ENCODE results near the gene S100A5. TPM values are rescaled to one million over a fixed set of nuclear protein-coding genes. Genes with fewer than 3 reads are reported as not detected.

The S100A5 gene
- total RNA-seq, 2 donors from 2014 or later, result 2.0 to 3.9 TPM

GRCh38 chr1:153553830-153554541 lies 13.3 kb upstream of the S100A5 start:
- Mint-ChIP-seq H3K9me3 (no peaks in the 10 kb centered on the region), H3K27ac (no peak overlapping the region), H3K36me3 (no peaks in the 10 kb centered on the region)
- no peak for DNase-seq (ENCODE audit: low spot score in 2 of 2)
- ATAC-seq, result peak in 1 of 2 donors; percentile 44

- H3K36me3 Mint-ChIP-seq, result no peaks in the 10 kb centered on the region
- no peak overlapping the region for H3K27ac Mint-ChIP-seq
- DNase-seq (ENCODE audit: low spot score in 2 of 2), result no peak
- ATAC-seq, result no peak
- no peaks in the 10 kb centered on the region for H3K9me3 Mint-ChIP-seq
These were observed 12.4 kb upstream of the S100A5 start for GRCh38 chr1:153553096-153553495.

- Mint-ChIP-seq H3K36me3 (no peaks in the 10 kb centered on the region), H3K9me3 (no peaks in the 10 kb centered on the region), H3K27ac (no peak overlapping the region)
- ATAC-seq, result no peak
- DNase-seq (ENCODE audit: low spot score in 2 of 2), result no peak
These were observed 11.6 kb upstream of the S100A5 start for GRCh38 chr1:153552335-153552734.

GRCh38 chr1:153550827-153551500 lies 10.2 kb upstream of the S100A5 start:
- peak overlapping the region in 1 of 2 donors; percentile 10 for H3K27ac Mint-ChIP-seq
- ATAC-seq (no peak), DNase-seq (ENCODE audit: low spot score in 2 of 2) (no peak)
- H3K9me3 Mint-ChIP-seq, result no peaks in the 10 kb centered on the region
- peaks cover 0 to under 1% of the 10 kb centered on the region in 2 donors for H3K36me3 Mint-ChIP-seq

- no peaks in the 10 kb centered on the region for H3K9me3 Mint-ChIP-seq
- ATAC-seq (no peak), DNase-seq (ENCODE audit: low spot score in 2 of 2) (no peak)
- H3K36me3 Mint-ChIP-seq, result peaks cover 3 to 7% of the 10 kb centered on the region in 2 donors
- H3K27ac Mint-ChIP-seq, result peak overlapping the region in 1 of 2 donors; percentile 47
These were observed 9.6 kb upstream of the S100A5 start for GRCh38 chr1:153550398-153550758.

DNA sequence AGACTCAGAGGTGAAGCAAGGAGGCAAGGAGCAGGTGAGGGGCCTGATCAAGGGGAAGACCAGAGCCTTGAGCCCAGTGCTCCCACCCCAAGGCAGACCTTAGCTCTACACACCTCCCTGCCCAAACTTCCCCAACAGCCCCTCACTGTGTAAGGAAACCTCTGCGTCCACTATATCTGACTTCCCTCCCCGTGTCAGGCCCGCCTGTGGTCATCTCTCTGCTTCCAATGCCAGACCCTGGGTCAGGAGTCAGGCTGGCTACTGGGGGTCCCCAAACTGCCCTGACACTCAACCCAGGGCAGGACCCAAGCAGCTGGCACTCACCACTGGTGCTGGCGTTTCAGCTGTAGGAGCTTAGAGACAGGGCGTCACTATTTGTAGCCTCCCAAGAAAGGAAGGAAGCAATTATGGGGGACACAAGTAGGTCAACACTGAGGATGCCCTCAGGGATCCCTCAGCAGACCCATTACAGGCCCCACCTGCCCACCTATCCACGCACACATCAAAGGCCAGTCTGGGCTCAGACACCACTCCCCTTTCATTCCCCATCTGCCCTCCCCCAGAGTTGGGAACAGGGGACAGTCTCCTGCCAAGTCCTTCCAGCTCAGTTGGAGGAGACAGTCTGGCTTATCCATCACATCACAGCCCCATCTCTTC lies 9.1 kb upstream of the S100A5 start:
- Mint-ChIP-seq H3K27ac (peak overlapping the region in 1 of 2 donors; percentile 47), H3K36me3 (peaks cover 8 to 12% of the 10 kb centered on the region in 2 donors), H3K9me3 (no peaks in the 10 kb centered on the region)
- DNase-seq (ENCODE audit: low spot score in 2 of 2), result no peak
- ATAC-seq, result no peak

DNA sequence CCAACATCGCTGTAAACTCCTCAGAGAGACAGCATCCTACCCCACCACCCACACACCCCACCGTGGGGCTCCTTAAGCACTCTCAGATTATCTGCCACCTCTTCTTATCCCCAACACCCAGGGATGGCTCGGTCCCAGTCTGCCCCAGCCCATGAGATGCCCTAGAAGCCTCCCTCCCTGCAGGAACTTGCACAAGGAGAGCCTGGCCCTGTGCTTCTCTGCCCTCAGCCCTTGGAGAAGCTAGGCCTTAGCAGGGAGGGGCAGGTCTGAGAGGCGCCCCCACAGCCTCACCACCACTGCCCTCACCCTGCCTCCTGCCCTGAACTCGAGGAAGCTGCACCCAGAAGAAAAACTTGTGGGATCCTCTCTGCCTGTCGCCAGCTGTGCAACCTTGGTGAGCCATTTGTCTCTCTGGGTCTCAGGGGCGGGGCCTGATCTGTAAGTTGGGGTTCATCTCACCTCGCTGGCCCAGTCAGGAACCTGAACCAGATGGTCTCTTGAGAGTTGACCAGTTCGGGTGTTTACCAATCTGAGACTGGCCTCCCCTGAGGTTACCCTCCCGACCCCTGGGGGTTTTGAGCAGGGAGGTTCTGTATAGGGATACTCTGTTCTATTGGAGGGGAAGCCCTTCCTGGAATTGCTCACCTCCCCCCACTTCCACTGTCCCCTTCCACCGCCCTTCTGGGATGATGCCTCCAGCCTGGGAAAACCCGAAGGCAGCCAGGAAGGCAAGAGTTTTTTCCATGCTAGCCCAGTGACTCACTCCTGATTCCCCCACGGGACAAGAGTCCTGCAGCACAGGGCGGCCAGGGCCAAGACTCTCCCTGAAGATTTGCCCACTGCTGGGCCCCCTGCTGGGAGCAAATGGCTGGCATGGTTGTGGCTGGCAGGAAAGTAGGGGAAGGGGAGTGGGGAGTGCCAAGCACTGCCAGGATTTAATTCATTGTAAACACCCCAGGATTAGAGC lies 8.3 kb upstream of the S100A5 start, which contains the start of gene S100A3:
Gene S100A3 (minus strand): TSS at position 537 of the 967 bp plus-strand sequence. CDS start 773 bp downstream, outside the sequence.
- Mint-ChIP-seq H3K9me3 (no peaks in the 10 kb centered on the region), H3K36me3 (peaks cover 16 to 21% of the 10 kb centered on the region in 2 donors), H3K27ac (peak within 1 kb of the TSS; percentile 47 to 61)
- ATAC-seq (no peak), DNase-seq (ENCODE audit: low spot score in 2 of 2) (no peak)

GRCh38 chr1:153547560-153548551 lies 7.1 kb upstream of the S100A5 start:
- DNase-seq (ENCODE audit: low spot score in 2 of 2) (no peak), ATAC-seq (no peak)
- Mint-ChIP-seq H3K36me3 (peaks cover 17 to 32% of the 10 kb centered on the region in 2 donors), H3K9me3 (no peaks in the 10 kb centered on the region), H3K27ac (peak overlapping the region in 1 of 2 donors; percentile 31)

DNA sequence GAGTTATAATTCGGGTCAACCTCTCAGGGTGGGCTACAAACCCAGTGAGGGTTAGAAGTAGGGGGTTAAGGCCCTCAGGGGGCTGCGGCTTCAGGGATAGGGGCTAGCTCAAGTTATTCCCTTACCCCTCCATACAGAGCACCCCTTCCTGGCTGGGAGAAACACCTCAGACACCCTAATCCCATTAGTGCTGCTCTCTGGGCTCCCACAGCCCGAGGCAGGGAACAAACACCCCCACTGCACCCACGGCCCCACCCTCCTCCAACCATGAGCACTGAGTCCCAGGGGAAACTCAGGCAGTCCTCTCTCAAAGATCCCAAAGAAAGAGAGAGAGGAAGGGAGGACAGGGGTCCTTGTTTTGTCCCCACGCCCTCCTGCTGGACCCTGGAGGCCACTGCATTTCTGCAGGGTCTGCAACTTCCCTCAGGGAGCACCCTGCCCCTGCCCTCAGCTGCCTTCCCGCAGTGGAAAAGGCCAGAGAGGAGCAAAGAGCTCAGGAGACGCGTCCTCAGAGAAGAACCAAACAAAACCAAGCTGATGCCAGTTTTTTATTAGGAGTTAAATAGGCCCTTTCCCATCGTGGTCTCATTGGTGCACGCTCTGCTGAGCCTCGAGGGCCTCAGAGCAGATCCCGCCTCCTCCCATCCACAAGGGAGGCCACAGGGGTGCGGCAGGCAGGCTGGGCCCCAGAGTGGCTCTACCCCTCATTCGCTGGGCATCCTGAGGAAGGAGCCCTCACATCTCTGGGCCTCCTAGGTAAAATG lies 6.2 kb upstream of the S100A5 start:
- no peaks in the 10 kb centered on the region for H3K9me3 Mint-ChIP-seq
- H3K36me3 Mint-ChIP-seq, result peaks cover 17 to 35% of the 10 kb centered on the region in 2 donors

GRCh38 chr1:153546371-153546770 lies 5.6 kb upstream of the S100A5 start:
- no peaks in the 10 kb centered on the region for H3K9me3 Mint-ChIP-seq
- H3K27ac Mint-ChIP-seq, result peak overlapping the region; percentile 96 to 99
- H3K36me3 Mint-ChIP-seq, result peaks cover 17 to 35% of the 10 kb centered on the region in 2 donors
- ATAC-seq (no peak), DNase-seq (ENCODE audit: low spot score in 2 of 2) (no peak)

More for the DNA sequence above, 6.2 kb upstream of the S100A5 start:
- DNase-seq (ENCODE audit: low spot score in 2 of 2) (no peak), ATAC-seq (no peak)
- H3K27ac Mint-ChIP-seq, result peak overlapping the region; percentile 96 to 99

DNA sequence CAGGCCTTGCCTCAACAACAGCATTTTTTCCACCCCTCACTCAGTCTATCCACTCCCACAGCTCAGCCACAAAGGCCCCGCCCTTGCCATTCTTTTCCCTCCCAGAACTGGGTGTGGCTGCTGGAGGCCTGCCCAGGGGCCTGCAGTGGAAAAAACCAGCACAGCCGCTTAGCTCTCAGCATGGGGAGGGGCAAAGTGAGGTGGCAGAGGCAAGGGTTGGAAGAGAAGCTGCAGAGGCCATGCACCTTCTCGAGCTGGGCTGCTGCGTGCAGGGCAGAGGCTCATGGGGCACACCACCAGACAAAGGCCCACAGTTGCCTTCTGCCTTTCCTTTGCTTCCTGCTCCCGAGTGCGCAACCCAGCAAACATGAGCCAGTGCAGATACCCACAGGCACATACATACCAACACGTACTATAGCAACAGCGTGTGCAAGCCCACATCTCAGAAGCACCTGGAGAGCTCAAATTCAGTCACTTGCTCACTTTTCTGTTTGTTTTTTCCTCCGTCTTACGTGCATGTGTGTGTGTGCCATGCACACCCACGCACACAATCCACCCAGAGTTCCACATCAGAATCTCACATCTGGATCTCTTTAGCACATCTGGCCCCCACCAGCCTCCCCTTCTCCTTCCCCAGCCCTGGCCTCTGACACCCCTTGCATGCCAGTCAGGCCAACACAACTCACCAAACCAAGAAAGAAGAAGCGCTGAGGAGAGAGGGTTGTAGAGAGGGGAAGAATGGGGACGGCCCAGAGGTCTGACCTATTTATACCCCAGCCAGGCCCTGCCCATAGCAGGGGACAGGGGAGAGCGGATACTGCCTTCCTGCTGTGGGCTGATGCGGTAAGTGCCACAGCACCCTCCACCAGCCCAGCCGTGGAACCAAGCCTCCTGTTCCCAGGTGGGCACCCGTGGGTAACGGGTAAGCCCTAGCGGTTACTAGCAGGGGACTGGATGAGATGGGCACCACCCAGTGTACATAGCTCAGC lies 4.6 kb upstream of the S100A5 start, which contains the start of gene S100A4:
Gene S100A4 (minus strand): TSS at position 740 of the 989 bp plus-strand sequence. CDS start 1,012 bp downstream, outside the sequence.
- DNase-seq (ENCODE audit: low spot score in 2 of 2) (peak; percentile 94 to 95), ATAC-seq (peak; percentile 80 to 88)
- Mint-ChIP-seq H3K27ac (peak within 1 kb of the TSS; percentile 96 to 99), H3K9me3 (peaks cover 0 to under 1% of the 10 kb centered on the region in 2 donors), H3K36me3 (peaks cover 17 to 35% of the 10 kb centered on the region in 2 donors)

DNA sequence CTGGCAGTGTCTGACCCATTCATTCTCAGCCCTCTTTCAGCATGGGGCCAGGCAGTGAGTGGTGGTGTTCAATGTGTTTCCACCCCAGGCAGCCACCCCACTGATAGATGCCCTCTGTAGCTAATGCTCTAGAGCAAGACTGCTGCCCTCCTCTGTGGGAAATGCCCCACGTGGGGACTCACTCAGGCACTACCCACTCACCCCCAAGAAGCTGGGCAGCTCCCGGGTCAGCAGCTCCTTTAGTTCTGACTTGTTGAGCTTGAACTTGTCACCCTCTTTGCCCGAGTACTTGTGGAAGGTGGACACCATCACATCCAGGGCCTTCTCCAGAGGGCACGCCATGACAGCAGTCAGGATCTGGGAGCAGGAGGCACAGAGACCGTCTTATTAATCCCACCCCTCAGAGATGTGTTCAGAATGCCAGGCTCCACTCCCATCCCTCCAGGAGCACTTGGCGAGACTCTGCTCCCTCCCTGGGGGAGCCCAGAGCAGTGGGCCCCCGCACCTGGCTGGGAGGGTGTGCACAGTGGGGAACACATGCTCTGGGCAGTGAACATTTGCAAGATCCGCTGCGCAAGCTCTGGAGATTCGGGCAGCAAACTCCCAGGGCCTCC lies 3.8 kb upstream of the S100A5 start:
- ATAC-seq, result no peak
- Mint-ChIP-seq H3K27ac (peak overlapping the region; percentile 96 to 99), H3K36me3 (peaks cover 17 to 35% of the 10 kb centered on the region in 2 donors), H3K9me3 (peaks cover 0 to 5% of the 10 kb centered on the region in 2 donors)
- no peak for DNase-seq (ENCODE audit: low spot score in 2 of 2)

GRCh38 chr1:153543736-153544135 lies 3.0 kb upstream of the S100A5 start:
- DNase-seq (ENCODE audit: low spot score in 2 of 2) (no peak), ATAC-seq (no peak)
- peaks cover 17 to 35% of the 10 kb centered on the region in 2 donors for H3K36me3 Mint-ChIP-seq
- peaks cover 0 to 5% of the 10 kb centered on the region in 2 donors for H3K9me3 Mint-ChIP-seq
- H3K27ac Mint-ChIP-seq, result peak overlapping the region; percentile 72 to 96

Measured in activated naive CD4-positive, alpha-beta T cell treated with anti-CD3 and anti-CD28 coated beads, Interleukin-2, amount 50 U/mL, for 72 hours (primary cell).